ENCODE results near the gene CCN6. TPM values are rescaled to one million over a fixed set of nuclear protein-coding genes. Genes with fewer than 3 reads are reported as not detected.

The CCN6 gene
- total RNA-seq, 3 donors from 2014 or later (not counting 1 experiment from before 2014, with no cell fraction given), result not detected

GRCh38 chr6:112118034-112118433, 64.1 kb downstream of the CCN6 start:
- Mint-ChIP-seq H3K4me3 (no peak overlapping the region), H3K27me3 (ENCODE audit: low read depth in 2 of 2) (peaks cover 21 to 44% of the 10 kb centered on the region in 2 donors), H3K9me3 (no peaks in the 10 kb centered on the region), H3K27ac (no peak overlapping the region), H3K4me1 (no peaks in the 10 kb centered on the region), H3K36me3 (no peaks in the 10 kb centered on the region)
- no peaks in the 10 kb centered on the region for H3K36me3 ChIP-seq (ENCODE audit: control insufficient read depth, insufficient read depth, low read length)
- no peaks in the 10 kb centered on the region for H3K27me3 ChIP-seq (ENCODE audit: control insufficient read depth, insufficient read depth, low read length)
- no peak for TF ChIP-seq CTCF (IDR thresholded peaks at IDR 0.05)
- ATAC-seq (no peak), DNase-seq (no peak)
- H3K4me1 ChIP-seq (ENCODE audit: control insufficient read depth, insufficient read depth, low read length), result no peaks in the 10 kb centered on the region
- no peaks in the 10 kb centered on the region for H3K9me3 ChIP-seq (ENCODE audit: control insufficient read depth, insufficient read depth, low read length)
- H3K4me3 ChIP-seq (ENCODE audit: low read length), result no peak overlapping the region
- no peak overlapping the region for H3K27ac ChIP-seq (ENCODE audit: low read length)
- intact Hi-C loops (cut with micrococcal nuclease), result no loop called here

Other genes starting within 250 kb of the CCN6 start
- 100 to 1,000 TPM; 616 to 757 (median 713) TPM for gene FYN, start 180.7 kb upstream of the CCN6 start, total RNA-seq
- gene TUBE1, start 33.4 kb downstream of the CCN6 start, total RNA-seq, result 10 to 100 TPM; 15.6 to 31.2 (median 23.7) TPM
- 1 to 10 TPM in 1 of 3 donors, under 1 TPM in 2; 0.97 to 1.1 (median 0.99) TPM for gene FAM229B, start 33.5 kb downstream of the CCN6 start, total RNA-seq
- not detected for gene LAMA4, start 200.5 kb downstream of the CCN6 start, total RNA-seq